SIG-M5 (cell line): ENCODE data around the gene ZBTB18.
"Not testable (repeated sequence)": the region's sequence is repeated elsewhere in the genome, so short reads cannot be mapped to it uniquely, and the experiment has no call there.

Experiments used
- DNase-seq: peaks from one replicate; lab custom pipeline; 2025; lab: John Stamatoyannopoulos, UW

Gene ZBTB18

GRCh38 chr1:244050835-244051444 lies at the start of gene ZBTB18:
TSS of gene ZBTB18 (plus strand) at chr1:244051283. CDS start at chr1:244051432, 149 bp downstream.
- DNase-seq: no peak

- no peak for DNase-seq
These were observed 48.4 kb upstream of the ZBTB18 start for GRCh38 chr1:244002721-244003120.

- DNase-seq: no peak
These were observed 45.6 kb upstream of the ZBTB18 start for GRCh38 chr1:244005455-244005854.

- DNase-seq: no peak
These were observed 44.6 kb upstream of the ZBTB18 start for GRCh38 chr1:244006381-244006901.

- DNase-seq: no peak
These were observed 44.1 kb upstream of the ZBTB18 start for GRCh38 chr1:244006961-244007360.

DNA sequence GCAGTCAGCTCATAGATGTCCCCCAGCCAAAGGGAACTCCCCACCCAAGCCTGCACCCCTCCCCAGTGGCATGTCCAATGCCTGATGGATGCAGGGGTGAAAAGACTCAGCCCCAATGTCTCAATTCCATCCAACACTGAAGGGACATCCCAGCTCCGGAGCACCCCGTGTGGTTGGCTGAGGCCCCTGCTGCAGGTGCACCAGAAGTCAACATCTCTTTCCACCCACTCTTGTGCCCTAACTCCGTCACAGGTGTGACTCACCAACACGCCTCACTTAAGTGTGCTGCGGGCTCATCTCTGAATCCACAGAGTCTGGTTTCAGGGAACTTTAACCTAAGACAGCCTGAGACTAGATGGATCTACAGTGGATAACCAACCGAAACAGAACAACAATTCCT lies 40.9 kb upstream of the ZBTB18 start:
- no peak for DNase-seq

- no peak for DNase-seq
These were observed 40.4 kb upstream of the ZBTB18 start for GRCh38 chr1:244010703-244011123.

DNA sequence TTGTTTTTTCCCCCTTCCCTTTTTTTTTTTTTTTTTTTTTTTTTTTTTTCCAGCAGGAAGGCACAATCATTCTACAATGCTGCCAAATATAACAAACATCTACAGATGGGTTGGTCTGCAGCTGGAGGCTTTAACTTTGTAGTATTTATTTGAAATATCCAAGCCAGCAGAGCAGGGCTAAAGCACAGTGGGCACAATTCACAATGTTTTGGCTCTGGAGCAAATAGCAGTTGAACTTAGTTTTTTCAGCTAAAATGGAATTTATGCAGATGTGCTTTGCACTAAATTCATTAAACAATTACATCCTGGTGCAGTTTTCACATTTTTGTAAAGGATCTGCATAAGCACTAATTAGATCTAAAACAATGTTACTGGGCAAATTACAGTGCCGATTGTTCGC lies 39.8 kb upstream of the ZBTB18 start:
- DNase-seq: no peak

DNA sequence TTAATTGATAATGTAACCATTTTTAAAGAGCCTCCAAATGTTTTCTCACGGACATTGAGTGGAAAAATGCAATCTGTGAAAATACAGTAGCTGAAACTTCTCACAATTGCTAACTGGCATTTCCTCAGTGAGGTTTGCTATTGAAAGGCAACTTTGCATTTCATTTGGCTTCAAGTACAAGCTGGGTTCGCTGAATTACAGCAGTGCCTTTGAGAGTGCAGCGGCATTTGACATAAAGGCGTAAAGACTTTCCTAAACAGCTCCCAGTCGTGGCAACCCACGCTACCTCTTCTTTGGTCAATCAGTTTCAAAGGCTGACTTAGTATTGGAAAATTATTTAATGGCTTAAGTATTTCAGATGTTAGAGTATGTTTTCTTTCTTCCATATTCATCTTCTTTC lies 39.3 kb upstream of the ZBTB18 start:
- no peak for DNase-seq

- no peak for DNase-seq
These were observed 38.9 kb upstream of the ZBTB18 start for GRCh38 chr1:244012202-244012601.

DNA sequence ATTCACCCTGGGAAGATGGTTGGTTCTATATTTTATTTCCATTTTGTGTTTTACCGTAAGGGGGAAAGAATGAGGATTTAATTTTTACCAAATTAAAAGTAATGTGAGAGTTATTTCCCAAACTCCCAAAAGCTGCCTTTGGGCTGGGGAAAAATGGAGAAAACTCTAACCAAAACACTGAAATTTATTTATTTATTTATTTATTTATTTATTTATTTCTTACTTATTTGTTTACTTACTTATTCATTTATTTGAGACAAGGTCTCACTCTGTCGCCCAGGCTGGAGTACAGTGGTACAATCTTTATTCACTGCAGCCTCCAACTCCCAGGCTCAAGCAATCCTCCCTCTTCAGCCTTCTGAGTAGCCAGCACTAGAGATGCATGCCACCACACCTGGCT lies 38.0 kb upstream of the ZBTB18 start:
- DNase-seq: no peak

GRCh38 chr1:244014862-244015261 lies 36.2 kb upstream of the ZBTB18 start:
- DNase-seq: not testable (repeated sequence)

DNA sequence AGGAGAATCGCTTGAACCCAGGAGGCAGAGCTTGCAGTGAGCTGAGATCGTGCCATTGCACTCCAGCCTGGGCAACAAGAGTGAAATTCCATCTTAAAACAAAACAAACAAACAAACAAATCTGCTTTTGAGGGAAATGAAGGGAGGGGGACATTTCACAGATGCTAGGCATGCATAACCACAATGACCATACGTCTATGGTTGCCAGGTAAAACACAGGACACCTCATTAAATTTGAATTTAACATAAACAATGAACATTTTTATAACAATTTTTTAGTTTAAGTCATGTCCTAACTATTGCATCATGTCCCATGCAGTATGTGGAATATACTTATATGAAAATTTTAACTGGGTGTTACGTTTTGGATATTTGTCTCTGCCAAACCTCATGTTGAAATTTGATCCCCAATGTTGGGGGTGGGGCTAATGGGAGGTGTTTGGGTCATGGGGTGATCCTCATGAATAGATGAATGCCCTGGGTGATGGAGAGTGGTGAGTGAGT lies 31.0 kb upstream of the ZBTB18 start:
- no peak for DNase-seq

GRCh38 chr1:244021427-244021826 lies 29.7 kb upstream of the ZBTB18 start:
- DNase-seq: no peak

- DNase-seq: no peak
These were observed 28.8 kb upstream of the ZBTB18 start for GRCh38 chr1:244022311-244022710.

DNA sequence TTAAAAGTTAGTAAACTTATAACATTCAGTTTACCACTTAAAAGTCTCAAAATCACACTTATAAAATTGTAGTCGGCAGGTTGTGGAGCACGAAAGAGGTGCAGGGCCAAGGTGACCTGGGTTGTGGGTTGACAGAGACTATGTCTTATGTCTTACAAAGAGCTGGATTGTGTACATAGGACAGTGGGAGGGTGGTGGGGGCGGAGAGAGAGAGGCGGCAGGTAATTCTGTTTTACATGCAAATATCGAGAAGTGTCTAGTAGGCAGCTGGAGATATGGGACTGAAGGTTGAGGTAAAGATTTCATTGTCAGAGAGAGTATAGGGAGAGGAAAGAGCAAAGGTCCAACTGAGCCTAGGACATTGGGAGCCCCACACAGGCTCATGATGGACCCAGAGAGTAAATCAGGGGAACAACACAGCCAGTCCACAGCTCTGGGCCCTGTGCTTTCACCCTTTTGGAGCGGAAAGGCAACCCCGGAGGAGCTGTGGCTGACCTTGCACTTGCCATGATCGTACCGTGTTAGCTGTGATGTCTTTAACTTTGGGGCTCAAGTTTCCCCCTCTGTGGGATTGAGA lies 28.1 kb upstream of the ZBTB18 start:
- no peak for DNase-seq

DNA sequence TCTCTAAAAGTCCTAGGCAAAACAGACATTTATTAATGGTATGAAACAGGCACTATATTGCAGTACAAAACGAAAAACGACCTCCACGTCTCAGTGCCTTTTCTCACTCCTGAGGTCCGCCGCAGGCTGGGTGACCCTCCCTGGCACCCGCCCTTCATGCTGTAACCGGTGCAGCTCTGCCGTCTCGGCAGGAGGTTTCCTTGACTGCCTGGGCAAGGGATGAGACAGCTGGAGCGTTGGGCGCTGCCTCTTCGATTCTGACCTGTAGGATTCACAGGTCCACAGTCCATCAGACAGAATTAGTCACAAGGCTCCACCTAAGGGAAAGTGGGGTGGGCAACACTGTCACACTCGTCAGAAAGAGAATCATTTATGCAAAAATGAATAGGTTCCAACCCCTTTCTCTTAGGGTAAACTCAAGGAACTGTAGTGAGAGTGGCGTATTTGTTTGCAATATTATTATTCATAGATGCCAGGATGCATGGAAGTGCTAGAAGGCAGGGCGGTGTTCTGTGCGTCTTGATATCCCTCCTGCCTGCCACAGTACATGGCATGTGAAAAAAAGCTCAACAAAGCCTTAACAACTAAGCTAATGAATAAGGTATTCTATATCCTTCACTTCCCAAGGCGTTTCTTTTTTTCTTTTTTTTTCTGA lies 23.5 kb upstream of the ZBTB18 start:
- DNase-seq: no peak

GRCh38 chr1:244028701-244029100 lies 22.4 kb upstream of the ZBTB18 start:
- no peak for DNase-seq

GRCh38 chr1:244029124-244029523 lies 22.0 kb upstream of the ZBTB18 start:
- no peak for DNase-seq

- no peak for DNase-seq
These were observed 20.5 kb upstream of the ZBTB18 start for GRCh38 chr1:244030481-244031040.

DNA sequence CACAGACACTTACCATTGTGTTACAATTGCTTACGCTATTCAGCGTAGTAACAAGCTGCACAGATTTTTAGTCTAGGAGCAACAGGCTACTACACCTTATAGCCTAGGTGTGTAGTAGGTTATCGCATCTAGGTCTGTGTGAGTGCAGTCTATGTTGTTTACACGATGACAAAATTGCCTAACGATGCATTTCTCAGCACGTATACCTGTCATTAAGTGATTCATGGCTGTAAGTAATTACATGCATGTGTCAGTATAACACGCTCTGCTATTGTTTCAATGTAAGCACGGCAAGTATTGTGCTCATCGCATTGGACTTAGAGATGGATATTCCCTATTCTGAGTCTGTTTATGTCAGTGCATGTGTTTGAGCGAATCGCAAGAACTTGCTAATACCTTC lies 15.7 kb upstream of the ZBTB18 start:
- no peak for DNase-seq

- DNase-seq: no peak
These were observed 13.8 kb upstream of the ZBTB18 start for GRCh38 chr1:244037252-244037651.
